Mesenchymal stem cell (in vitro differentiated cells and primary cell): ENCODE results near the gene FBXL20.
"Not testable (repeated sequence)": the region's sequence is repeated elsewhere in the genome, so short reads cannot be mapped to it uniquely, and the experiment has no call there.

Experiments used
- DNase-seq: peaks from one replicate; pipeline ENCODE4 v3.0.0-alpha.2; 2013
- H2AFZ ChIP-seq: one replicate; pipeline ENCODE4 v1.6.1; 2013; ENCODE audit warnings: low read depth, mild to moderate bottlenecking, control low read depth, inconsistent platforms, low read length, moderate library complexity
- H2AK5ac ChIP-seq: 2 replicates; pipeline ENCODE4 v1.6.1; 2013; ENCODE audit warnings: low read length, moderate library complexity, mild to moderate bottlenecking, inconsistent platforms; ENCODE audit not compliant: severe bottlenecking
- H2BK120ac ChIP-seq: one replicate; pipeline ENCODE4 v1.6.1; 2013; ENCODE audit warnings: low read depth, mild to moderate bottlenecking, inconsistent platforms, low read length, moderate library complexity
- H2BK12ac ChIP-seq, 2 experiments: one replicate each; pipeline ENCODE4 v1.6.1; 2013; ENCODE audit warnings: inconsistent platforms in 2 of 2, low read length in 2 of 2, mild to moderate bottlenecking in 2 of 2, moderate library complexity in 2 of 2, control low read depth in 1 of 2
- H2BK15ac ChIP-seq: one replicate; pipeline ENCODE4 v1.6.1; 2013; ENCODE audit warnings: mild to moderate bottlenecking, low read depth, inconsistent platforms; ENCODE audit not compliant: poor library complexity, severe bottlenecking
- H2BK5ac ChIP-seq: 2 replicates; pipeline ENCODE4 v1.6.1; 2013; ENCODE audit warnings: low read depth, mild to moderate bottlenecking, low read length, control low read depth, inconsistent platforms; ENCODE audit not compliant: poor library complexity, severe bottlenecking
- H3K14ac ChIP-seq, 2 experiments: one replicate each; pipeline ENCODE4 v1.6.1; 2013; ENCODE audit warnings: inconsistent platforms in 2 of 2, low read length in 2 of 2, control low read depth in 1 of 2, mild to moderate bottlenecking in 1 of 2, moderate library complexity in 1 of 2
- H3K18ac ChIP-seq, 2 experiments: one replicate each; pipeline ENCODE4 v1.6.1; 2013; ENCODE audit warnings: inconsistent platforms in 2 of 2, low read length in 2 of 2, control low read depth in 1 of 2, low read depth in 1 of 2, mild to moderate bottlenecking in 1 of 2
- H3K23ac ChIP-seq, 2 experiments: one replicate each; pipeline ENCODE4 v1.6.1; 2013; ENCODE audit warnings: inconsistent platforms in 2 of 2, low read length in 2 of 2, mild to moderate bottlenecking in 2 of 2, moderate library complexity in 2 of 2, control low read depth in 1 of 2
- H3K27ac ChIP-seq: 2 replicates; pipeline ENCODE4 v1.5.1; 2013; ENCODE audit warnings: mild to moderate bottlenecking, moderate library complexity, low read length, control low read depth, inconsistent platforms; ENCODE audit not compliant: poor library complexity, severe bottlenecking
- H3K27me3 ChIP-seq, 2 experiments: 2 replicates each; pipeline versions ENCODE4 v1.6.1 to v1.7.0; 2013; ENCODE audit warnings: low read length in 2 of 2, mild to moderate bottlenecking in 2 of 2, moderate library complexity in 2 of 2, control low read depth in 1 of 2, inconsistent platforms in 1 of 2; ENCODE audit not compliant: control insufficient read depth in 1 of 2, insufficient read depth in 1 of 2
- H3K36me3 ChIP-seq, 2 experiments: 2 replicates each; pipeline versions ENCODE4 v1.6.1 to v1.7.0; 2013; ENCODE audit warnings: low read length in 2 of 2, control low read depth in 1 of 2, inconsistent platforms in 1 of 2, low read depth in 1 of 2, mild to moderate bottlenecking in 1 of 2; ENCODE audit not compliant: insufficient read depth in 2 of 2, control insufficient read depth in 1 of 2
- H3K4ac ChIP-seq, 2 experiments: one replicate each; pipeline ENCODE4 v1.6.1; 2013; ENCODE audit warnings: inconsistent platforms in 2 of 2, low read length in 2 of 2, mild to moderate bottlenecking in 2 of 2, moderate library complexity in 2 of 2, control low read depth in 1 of 2, low read depth in 1 of 2
- H3K4me1 ChIP-seq: 2 replicates; pipeline ENCODE4 v1.6.1; 2013; ENCODE audit warnings: low read depth, low read length, control low read depth; ENCODE audit not compliant: control insufficient read depth, insufficient read depth
- H3K4me2 ChIP-seq: 2 replicates; pipeline ENCODE4 v1.6.1; 2013; ENCODE audit warnings: low read length, mild to moderate bottlenecking, inconsistent platforms; ENCODE audit not compliant: poor library complexity, severe bottlenecking
- H3K4me3 ChIP-seq, 2 experiments: 2 replicates each; pipeline versions ENCODE4 v1.5.1 to v1.7.0; 2013; ENCODE audit warnings: low read length in 2 of 2, mild to moderate bottlenecking in 2 of 2, control low read depth in 1 of 2, low read depth in 1 of 2; ENCODE audit not compliant: insufficient read depth in 1 of 2
- H3K79me1 ChIP-seq: replicated peaks from 2 replicates; pipeline ENCODE4 v1.6.1; 2013; ENCODE audit warnings: mild to moderate bottlenecking, control low read depth, low read length, inconsistent platforms; ENCODE audit not compliant: poor library complexity, severe bottlenecking
- H3K9ac ChIP-seq: 2 replicates; pipeline ENCODE4 v1.7.0; 2013; ENCODE audit warnings: mild to moderate bottlenecking, low read length, moderate library complexity
- H3K9me3 ChIP-seq: 2 replicates; pipeline ENCODE4 v1.7.0; 2013; ENCODE audit warnings: mild to moderate bottlenecking, low read length; ENCODE audit not compliant: control insufficient read depth
- H4K8ac ChIP-seq: one replicate; pipeline ENCODE4 v1.6.1; 2013; ENCODE audit warnings: inconsistent platforms, mild to moderate bottlenecking, low read length, moderate library complexity
- H4K91ac ChIP-seq: one replicate; pipeline ENCODE4 v1.6.1; 2013; ENCODE audit warnings: mild to moderate bottlenecking, low read length, inconsistent platforms
- WGBS: methylation state at CpG from one replicate; pipeline ENCODE4 v1.1.7; 2013; ENCODE audit warnings: mixed read lengths; 5-methylcytosine and 5-hydroxymethylcytosine counted together

FBXL20 gene

GRCh38 chr17:39283098-39283497 lies 118.3 kb downstream of the FBXL20 start:
- H3K27ac ChIP-seq: no peak overlapping the region
- H2BK5ac ChIP-seq: no peak overlapping the region
- H3K36me3 ChIP-seq: peaks cover 11 to 69% of the 10 kb centered on the region in 2 experiments
- H3K4me2 ChIP-seq: no peak overlapping the region
- no peak for DNase-seq
- H2BK15ac ChIP-seq: no peak overlapping the region
- no peak overlapping the region for H3K23ac ChIP-seq
- no peak overlapping the region for H2AK5ac ChIP-seq
- H3K4ac ChIP-seq: no peak overlapping the region
- no peaks in the 10 kb centered on the region for H3K27me3 ChIP-seq
- H3K79me1 ChIP-seq: no peaks in the 10 kb centered on the region
- H2AFZ ChIP-seq: no peak overlapping the region
- H3K14ac ChIP-seq: no peak overlapping the region
- H3K9ac ChIP-seq: no peak overlapping the region
- H4K91ac ChIP-seq: no peak overlapping the region
- no peak overlapping the region for H2BK12ac ChIP-seq
- H3K9me3 ChIP-seq: no peaks in the 10 kb centered on the region
- 92% methylated on average over 2 of the region's 4 CpGs for WGBS
- H2BK120ac ChIP-seq: no peak overlapping the region
- no peak overlapping the region for H3K18ac ChIP-seq
- H4K8ac ChIP-seq: no peak overlapping the region
- H3K4me3 ChIP-seq: no peak overlapping the region
- H3K4me1 ChIP-seq: peaks cover 5% of the 10 kb centered on the region

- Histone ChIP-seq H2AFZ (no peak overlapping the region), H3K36me3 (peaks cover 13 to 72% of the 10 kb centered on the region in 2 experiments), H3K27me3 (no peaks in the 10 kb centered on the region), H2AK5ac (no peak overlapping the region), H3K4me1 (peaks cover 5% of the 10 kb centered on the region), H4K91ac (no peak overlapping the region), H3K27ac (peak overlapping the region; percentile 82), H3K18ac (no peak overlapping the region), H2BK12ac (no peak overlapping the region), H3K79me1 (no peaks in the 10 kb centered on the region), H3K23ac (no peak overlapping the region), H3K9ac (peak overlapping the region; percentile 86), H3K4me2 (no peak overlapping the region), H3K14ac (no peak overlapping the region), H2BK15ac (no peak overlapping the region), H2BK120ac (no peak overlapping the region), H3K9me3 (no peaks in the 10 kb centered on the region), H2BK5ac (no peak overlapping the region), H3K4me3 (no peak overlapping the region), H3K4ac (no peak overlapping the region), H4K8ac (no peak overlapping the region)
- DNase-seq: no peak
- no CpG with 5 or more reads among the region's 1 CpG for WGBS
Observed at GRCh38 chr17:39281806-39282205, 119.6 kb downstream of the FBXL20 start.

- H4K91ac ChIP-seq, H3K79me1 ChIP-seq, H2BK12ac ChIP-seq, H2AK5ac ChIP-seq, H3K14ac ChIP-seq, H2BK120ac ChIP-seq, H3K27me3 ChIP-seq, H2BK5ac ChIP-seq, H3K4me1 ChIP-seq, H2AFZ ChIP-seq, H3K9ac ChIP-seq, H4K8ac ChIP-seq, H3K18ac ChIP-seq, H2BK15ac ChIP-seq, H3K4me2 ChIP-seq, H3K4me3 ChIP-seq, H3K27ac ChIP-seq, H3K9me3 ChIP-seq, H3K23ac ChIP-seq, H3K4ac ChIP-seq: not testable (repeated sequence)
- peaks cover 21 to 67% of the 10 kb centered on the region in 2 experiments for H3K36me3 ChIP-seq
- peak; percentile 39 for DNase-seq
- 96% methylated on average over 2 of the region's 8 CpGs for WGBS
Observed at GRCh38 chr17:39278246-39278645, 123.2 kb downstream of the FBXL20 start.

GRCh38 chr17:39277110-39277509 lies 124.3 kb downstream of the FBXL20 start:
- no peak overlapping the region for H3K14ac ChIP-seq
- no peak overlapping the region for H3K4me3 ChIP-seq
- H3K9me3 ChIP-seq: no peaks in the 10 kb centered on the region
- no peak overlapping the region for H2AFZ ChIP-seq
- H2BK120ac ChIP-seq: no peak overlapping the region
- H3K23ac ChIP-seq: no peak overlapping the region
- no peak overlapping the region for H3K4me2 ChIP-seq
- H4K8ac ChIP-seq: no peak overlapping the region
- no peak overlapping the region for H4K91ac ChIP-seq
- no peaks in the 10 kb centered on the region for H3K79me1 ChIP-seq
- H3K18ac ChIP-seq: no peak overlapping the region
- H3K27ac ChIP-seq: no peak overlapping the region
- no peaks in the 10 kb centered on the region for H3K27me3 ChIP-seq
- H3K4me1 ChIP-seq: peaks cover 3% of the 10 kb centered on the region
- no peak overlapping the region for H2BK12ac ChIP-seq
- no peak for DNase-seq
- 81% methylated on average over 3 of the region's 6 CpGs for WGBS
- H2BK5ac ChIP-seq: no peak overlapping the region
- no peak overlapping the region for H3K4ac ChIP-seq
- no peak overlapping the region for H2BK15ac ChIP-seq
- peaks cover 21 to 71% of the 10 kb centered on the region in 2 experiments for H3K36me3 ChIP-seq
- no peak overlapping the region for H3K9ac ChIP-seq
- no peak overlapping the region for H2AK5ac ChIP-seq
